HCT116 (cell line): ENCODE measurements around the gene TUNAR. TPM values are rescaled to one million over a fixed set of nuclear protein-coding genes. Genes with fewer than 3 reads are reported as not detected.

Experiments used
- ATAC-seq: fragments of 200-7000 bp; cut with Tn5 transposase; 2 replicates; pipeline ENCODE4 v1.9.1; 2020; ENCODE audit warnings: mild to moderate bottlenecking, moderate library complexity
- BruUV-seq: library from RNA; stranded (reverse); fragments of 400-500 nt; replicated peaks from 2 replicates; lab custom pipeline; 2021; lab: Mats Ljungman, UMichigan
- CTCF ChIA-PET: fragments of 300-600 bp; sonication (Branson Sonifier 250); formaldehyde crosslinking; loops from one replicate; lab custom pipeline; 2021; ENCODE audit warnings: antibody characterized with exemption; lab: Charles Lee
- POLR2A ChIA-PET: fragments of 300-600, 350-600 bp; sonication (Branson Sonifier 250); formaldehyde crosslinking; loops from one replicate; lab custom pipeline; 2021; ENCODE audit warnings: antibody characterized with exemption; lab: Charles Lee
- RAD21 ChIA-PET, 2 experiments: fragments of 300-600 bp; sonication (Branson Sonifier 250); formaldehyde crosslinking; loops; one replicate each; lab custom pipeline; 2023; ENCODE audit warnings: low total read pairs in 2 of 2; ENCODE audit not compliant: uncharacterized antibody in 2 of 2, unreplicated experiment in 2 of 2, low non-redundant PET in 1 of 2; lab: Charles Lee
- DNase-seq: peaks from one replicate; pipeline ENCODE4 v3.0.0-alpha.2; 2010; ENCODE audit warnings: low read depth, low spot score
- H2AFZ ChIP-seq: fragments of 200-600 bp; shearing (Covaris generic), sonication (generic); 2 replicates; pipeline ENCODE4 v1.6.1; 2017; ENCODE audit warnings: low read depth, mixed run types, mixed read lengths, antibody characterized with exemption, low read length; ENCODE audit not compliant: poor library complexity, severe bottlenecking
- H3K27ac ChIP-seq: 2 replicates; pipeline ENCODE4 v1.5.1; 2012; ENCODE audit warnings: low read depth, low read length
- H3K27me3 ChIP-seq: fragments of 200-600 bp; sonication (generic); 2 replicates; pipeline ENCODE4 v1.6.1; 2016; ENCODE audit warnings: mixed run types, low read length, mixed read lengths; ENCODE audit not compliant: insufficient read depth
- H3K36me3 ChIP-seq, 2 experiments: fragments of 200-500 bp in 1 of 2; fragments of 200-600 bp in 1 of 2; sonication (Bioruptor generic) in 1 of 2; sonication (generic) in 1 of 2; 2 replicates each; pipeline versions ENCODE4 v1.5.1 to v1.6.1; 2014 to 2016; ENCODE audit warnings: low read length in 2 of 2, inconsistent platforms in 1 of 2, mixed read lengths in 1 of 2, mixed run types in 1 of 2; ENCODE audit not compliant: insufficient read depth in 2 of 2, control insufficient read depth in 1 of 2
- H3K4me1 ChIP-seq, 2 experiments: fragments of 200-600 bp in 1 of 2; sonication (generic) in 1 of 2; 2 replicates each; pipeline versions ENCODE4 v1.5.1 to v1.6.1; 2012 to 2017; ENCODE audit warnings: low read length in 2 of 2, inconsistent platforms in 1 of 2, mild to moderate bottlenecking in 1 of 2, mixed read lengths in 1 of 2, mixed run types in 1 of 2, moderate library complexity in 1 of 2; ENCODE audit not compliant: insufficient read depth in 2 of 2, control insufficient read depth in 1 of 2
- H3K4me2 ChIP-seq: fragments of 200-600 bp; sonication (generic); 2 replicates; pipeline ENCODE4 v1.6.1; 2017; ENCODE audit warnings: mixed run types, low read length, mixed read lengths
- H3K4me3 ChIP-seq, 2 experiments: fragments of 200-600 bp in 1 of 2; sonication (generic) in 1 of 2; replicated peaks in 1 of 2; 2 replicates each; pipeline ENCODE4 v1.5.1; 2011 to 2016; ENCODE audit warnings: low read length in 2 of 2, control low read depth in 1 of 2, low read depth in 1 of 2, mild to moderate bottlenecking in 1 of 2, mixed read lengths in 1 of 2, mixed run types in 1 of 2
- H3K79me2 ChIP-seq: fragments of 200-600 bp; sonication (generic); 2 replicates; pipeline ENCODE4 v1.6.1; 2017; ENCODE audit warnings: mild to moderate bottlenecking, mixed run types, low read length, moderate library complexity, mixed read lengths; ENCODE audit not compliant: insufficient read depth
- H3K9ac ChIP-seq: fragments of 200-600 bp; sonication (generic); 2 replicates; pipeline ENCODE4 v1.6.1; 2016; ENCODE audit warnings: low read length, mixed read lengths
- H3K9me2 ChIP-seq: fragments of 200-600 bp; sonication (generic), shearing (Covaris generic); 2 replicates; pipeline ENCODE4 v1.6.1; 2017; ENCODE audit warnings: mixed run types, mild to moderate bottlenecking, moderate library complexity; ENCODE audit not compliant: insufficient read depth
- H3K9me3 ChIP-seq, 2 experiments: fragments of 200-500 bp in 1 of 2; fragments of 200-600 bp in 1 of 2; sonication (Bioruptor generic) in 1 of 2; sonication (generic) in 1 of 2; 2 replicates each; pipeline ENCODE4 v1.6.1; 2014 to 2017; ENCODE audit warnings: low read length in 2 of 2, mixed read lengths in 2 of 2, inconsistent platforms in 1 of 2, low read depth in 1 of 2, mild to moderate bottlenecking in 1 of 2, mixed run types in 1 of 2, moderate library complexity in 1 of 2; ENCODE audit not compliant: control insufficient read depth in 1 of 2, insufficient read depth in 1 of 2
- H4K20me1 ChIP-seq: fragments of 200-600 bp; sonication (generic), shearing (Covaris generic); 2 replicates; pipeline ENCODE4 v1.6.1; 2017; ENCODE audit warnings: mixed run types, mild to moderate bottlenecking, moderate library complexity; ENCODE audit not compliant: insufficient read depth
- CBX3 ChIP-seq: IDR thresholded peaks from 2 replicates; pipeline ENCODE4 v1.6.1; 2012; ENCODE audit warnings: low read depth
- EGR1 ChIP-seq: IDR thresholded peaks from 2 replicates; pipeline ENCODE4 v1.6.1; 2012; ENCODE audit warnings: low read depth
- FOSL1 ChIP-seq: IDR thresholded peaks from 2 replicates; pipeline ENCODE4 v1.6.1; 2012; ENCODE audit warnings: low read depth
- POLR2AphosphoS5 ChIP-seq: IDR thresholded peaks from 2 replicates; pipeline ENCODE4 v1.6.1; 2011; ENCODE audit warnings: mild to moderate bottlenecking, low read depth, low read length, moderate library complexity
- SRF ChIP-seq: IDR thresholded peaks from 2 replicates; pipeline ENCODE4 v1.6.1; 2012; ENCODE audit warnings: low read depth
- YY1 ChIP-seq: IDR thresholded peaks from 2 replicates; pipeline ENCODE4 v1.6.1; 2011; ENCODE audit warnings: low read length, low read depth, moderate library complexity, mild to moderate bottlenecking; ENCODE audit not compliant: insufficient replicate concordance; ENCODE audit errors: extremely low read depth
- ZFX ChIP-seq: fragments of 450-650 bp; IDR thresholded peaks from 2 replicates; pipeline ENCODE4 v1.6.1; 2017
- intact Hi-C: fragments of 100-400 bp; cut with micrococcal nuclease; formaldehyde crosslinking; loops from 2 replicates; pipeline ENCODE4 v1.10.0; 2022
- total RNA-seq: library from RNA; stranded (reverse); gene quantifications from one replicate; pipeline ENCODE4 v1.2.1, GENCODE V29; 2021; ENCODE audit not compliant: unreplicated experiment
- TF ChIP-seq, protein P1 (sequence below): IDR thresholded peaks from 2 replicates; pipeline ENCODE4 v1.6.1; 2012; ENCODE audit warnings: low read depth

Gene TUNAR
- total RNA-seq, 1 experiment from 2014 or later = not detected

DNA sequence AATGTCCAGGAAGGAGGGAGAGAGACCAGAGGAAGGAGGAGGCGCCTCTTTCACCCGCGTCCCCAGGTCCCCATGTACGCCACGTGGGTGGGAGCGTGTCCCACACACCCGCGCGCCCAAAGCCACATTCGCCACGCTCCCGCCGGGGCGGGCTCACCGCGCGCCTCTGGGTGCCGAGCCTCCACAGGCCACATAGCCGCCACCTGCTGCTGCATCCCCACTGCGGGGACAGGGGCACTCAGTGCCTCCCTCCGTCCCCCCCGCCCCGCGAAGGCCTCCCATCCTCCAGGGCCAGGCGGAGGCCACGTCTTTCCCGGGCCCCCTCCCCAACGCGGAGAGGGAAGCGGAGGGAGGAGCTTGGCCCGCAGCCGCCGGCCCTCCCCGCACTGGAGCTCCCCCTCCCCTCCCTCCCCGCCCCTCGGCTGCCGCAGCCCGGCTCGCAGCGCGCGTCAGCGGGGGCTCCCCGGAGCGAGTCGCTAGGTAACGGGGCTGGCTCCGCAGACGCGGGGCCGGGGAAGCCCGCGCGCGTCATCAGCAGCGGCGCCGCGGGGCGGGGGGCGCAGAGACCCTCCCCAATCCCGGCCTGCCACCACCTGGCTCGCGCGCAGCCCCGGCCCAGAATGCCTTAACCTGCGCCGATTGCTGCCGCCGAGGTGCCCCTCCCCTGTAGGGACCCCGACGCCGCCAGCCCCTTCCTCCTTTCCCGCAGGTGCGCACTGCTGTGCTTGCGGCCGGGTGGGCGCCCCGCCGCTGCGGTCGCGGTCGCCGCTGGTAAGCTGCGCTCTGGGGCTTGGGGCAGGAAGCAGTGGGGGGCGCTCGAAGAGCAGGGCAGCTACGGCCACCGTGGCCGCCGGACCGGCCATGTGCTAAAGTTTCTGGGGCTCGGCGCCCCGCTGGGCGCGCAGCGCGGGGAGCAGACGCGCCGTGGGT, 536 bp upstream of the TUNAR start:
- Histone ChIP-seq H3K79me2 (no peaks in the 10 kb centered on the region), H3K4me1 (no peaks in the 10 kb centered on the region), H3K36me3 (no peaks in the 10 kb centered on the region), H3K9me2 (no peaks in the 10 kb centered on the region), H3K27ac (no peak overlapping the region), H3K4me2 (no peak overlapping the region), H2AFZ (no peak overlapping the region), H4K20me1 (no peaks in the 10 kb centered on the region), H3K27me3 (peaks cover 53% of the 10 kb centered on the region), H3K9me3 (no peaks in the 10 kb centered on the region), H3K4me3 (no peak overlapping the region), H3K9ac (no peak overlapping the region)
- no peak for DNase-seq
- ChIA-PET POLR2A (no interaction called here), CTCF (no interaction called here), RAD21 (no interaction called here)
- TF ChIP-seq EGR1 (no peak), ZFX (no peak), POLR2AphosphoS5 (no peak), SRF (no peak), FOSL1 (no peak), YY1 (no peak), CBX3 (no peak)
- TF ChIP-seq, protein P1, sequence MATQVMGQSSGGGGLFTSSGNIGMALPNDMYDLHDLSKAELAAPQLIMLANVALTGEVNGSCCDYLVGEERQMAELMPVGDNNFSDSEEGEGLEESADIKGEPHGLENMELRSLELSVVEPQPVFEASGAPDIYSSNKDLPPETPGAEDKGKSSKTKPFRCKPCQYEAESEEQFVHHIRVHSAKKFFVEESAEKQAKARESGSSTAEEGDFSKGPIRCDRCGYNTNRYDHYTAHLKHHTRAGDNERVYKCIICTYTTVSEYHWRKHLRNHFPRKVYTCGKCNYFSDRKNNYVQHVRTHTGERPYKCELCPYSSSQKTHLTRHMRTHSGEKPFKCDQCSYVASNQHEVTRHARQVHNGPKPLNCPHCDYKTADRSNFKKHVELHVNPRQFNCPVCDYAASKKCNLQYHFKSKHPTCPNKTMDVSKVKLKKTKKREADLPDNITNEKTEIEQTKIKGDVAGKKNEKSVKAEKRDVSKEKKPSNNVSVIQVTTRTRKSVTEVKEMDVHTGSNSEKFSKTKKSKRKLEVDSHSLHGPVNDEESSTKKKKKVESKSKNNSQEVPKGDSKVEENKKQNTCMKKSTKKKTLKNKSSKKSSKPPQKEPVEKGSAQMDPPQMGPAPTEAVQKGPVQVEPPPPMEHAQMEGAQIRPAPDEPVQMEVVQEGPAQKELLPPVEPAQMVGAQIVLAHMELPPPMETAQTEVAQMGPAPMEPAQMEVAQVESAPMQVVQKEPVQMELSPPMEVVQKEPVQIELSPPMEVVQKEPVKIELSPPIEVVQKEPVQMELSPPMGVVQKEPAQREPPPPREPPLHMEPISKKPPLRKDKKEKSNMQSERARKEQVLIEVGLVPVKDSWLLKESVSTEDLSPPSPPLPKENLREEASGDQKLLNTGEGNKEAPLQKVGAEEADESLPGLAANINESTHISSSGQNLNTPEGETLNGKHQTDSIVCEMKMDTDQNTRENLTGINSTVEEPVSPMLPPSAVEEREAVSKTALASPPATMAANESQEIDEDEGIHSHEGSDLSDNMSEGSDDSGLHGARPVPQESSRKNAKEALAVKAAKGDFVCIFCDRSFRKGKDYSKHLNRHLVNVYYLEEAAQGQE = no peak
- no peak for ATAC-seq
- no TSS peak for BruUV-seq
- intact Hi-C loops = no loop called here
